ENCODE measurements around the gene GPBP1L1. TPM values are rescaled to one million over a fixed set of nuclear protein-coding genes. Genes with fewer than 3 reads are reported as not detected.

Gene GPBP1L1
- total RNA-seq, 1 donor from 2014 or later: 262 TPM

DNA sequence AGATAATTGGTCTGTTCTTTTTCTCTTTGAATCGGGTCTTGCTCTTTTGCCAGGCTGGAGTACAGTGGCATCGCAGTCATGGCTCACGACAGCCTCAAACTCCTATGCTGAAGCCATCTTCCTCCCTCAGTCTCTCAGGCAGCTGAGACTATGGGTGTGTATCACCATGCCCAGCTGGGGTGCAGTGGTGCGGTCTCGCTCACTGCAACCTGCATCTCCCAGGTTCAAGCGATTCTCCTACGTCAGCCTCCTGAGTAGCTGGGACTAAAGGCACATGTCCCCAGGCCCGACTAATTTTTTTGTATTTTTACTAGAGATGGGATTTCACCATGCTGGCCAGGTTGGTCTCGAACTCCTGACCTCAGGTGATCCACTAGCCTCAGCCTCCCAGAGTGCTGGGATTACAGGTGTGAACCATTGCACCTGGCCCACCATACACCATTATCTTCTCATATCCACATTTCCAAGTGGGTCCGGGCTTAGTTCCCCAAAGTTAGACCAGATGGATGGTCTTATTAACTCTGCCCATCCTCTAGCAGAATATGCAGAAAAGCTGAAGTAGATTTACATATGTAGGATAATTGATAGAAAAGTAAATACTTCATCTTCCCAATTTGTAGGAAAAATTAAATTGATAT, 75.6 kb downstream of the GPBP1L1 start:
- Histone ChIP-seq H3K9ac (no peak overlapping the region), H4K20me1 (ENCODE audit: low read depth) (peaks cover 85% of the 10 kb centered on the region), H3F3A (ENCODE audit: low read depth) (peaks cover 84% of the 10 kb centered on the region), H3K27ac (peak overlapping the region; percentile 0), H3K36me3 (peaks cover 51% of the 10 kb centered on the region), H3K27me3 (no peaks in the 10 kb centered on the region), H3K9me3 (ENCODE audit: low read depth) (no peaks in the 10 kb centered on the region), H3K79me2 (ENCODE audit: low read depth) (peaks cover 86% of the 10 kb centered on the region), H3K4me2 (no peak overlapping the region), H3K4me1 (no peaks in the 10 kb centered on the region), H3K4me3 (no peak overlapping the region), H2AFZ (replicated peaks) (no peak overlapping the region)
- no peak overlapping the region for H3K27ac Mint-ChIP-seq
- H3K27me3 Mint-ChIP-seq (ENCODE audit: insufficient read depth, low read depth): peaks cover 3% of the 10 kb centered on the region
- H3K36me3 Mint-ChIP-seq: peaks cover 62% of the 10 kb centered on the region
- H3K4me3 Mint-ChIP-seq: no peak overlapping the region
- no peak for DNase-seq (ENCODE audit: low spot score)
- H3K9me3 Mint-ChIP-seq: no peaks in the 10 kb centered on the region
- TF ChIP-seq EZH2 (IDR thresholded peaks at IDR 0.05) (no peak), EZH2phosphoT487 (IDR thresholded peaks at IDR 0.05) (no peak)
- TF ChIP-seq, protein P1, sequence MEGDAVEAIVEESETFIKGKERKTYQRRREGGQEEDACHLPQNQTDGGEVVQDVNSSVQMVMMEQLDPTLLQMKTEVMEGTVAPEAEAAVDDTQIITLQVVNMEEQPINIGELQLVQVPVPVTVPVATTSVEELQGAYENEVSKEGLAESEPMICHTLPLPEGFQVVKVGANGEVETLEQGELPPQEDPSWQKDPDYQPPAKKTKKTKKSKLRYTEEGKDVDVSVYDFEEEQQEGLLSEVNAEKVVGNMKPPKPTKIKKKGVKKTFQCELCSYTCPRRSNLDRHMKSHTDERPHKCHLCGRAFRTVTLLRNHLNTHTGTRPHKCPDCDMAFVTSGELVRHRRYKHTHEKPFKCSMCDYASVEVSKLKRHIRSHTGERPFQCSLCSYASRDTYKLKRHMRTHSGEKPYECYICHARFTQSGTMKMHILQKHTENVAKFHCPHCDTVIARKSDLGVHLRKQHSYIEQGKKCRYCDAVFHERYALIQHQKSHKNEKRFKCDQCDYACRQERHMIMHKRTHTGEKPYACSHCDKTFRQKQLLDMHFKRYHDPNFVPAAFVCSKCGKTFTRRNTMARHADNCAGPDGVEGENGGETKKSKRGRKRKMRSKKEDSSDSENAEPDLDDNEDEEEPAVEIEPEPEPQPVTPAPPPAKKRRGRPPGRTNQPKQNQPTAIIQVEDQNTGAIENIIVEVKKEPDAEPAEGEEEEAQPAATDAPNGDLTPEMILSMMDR (IDR thresholded peaks at IDR 0.05): no peak
- no peaks in the 10 kb centered on the region for H3K4me1 Mint-ChIP-seq

DNA sequence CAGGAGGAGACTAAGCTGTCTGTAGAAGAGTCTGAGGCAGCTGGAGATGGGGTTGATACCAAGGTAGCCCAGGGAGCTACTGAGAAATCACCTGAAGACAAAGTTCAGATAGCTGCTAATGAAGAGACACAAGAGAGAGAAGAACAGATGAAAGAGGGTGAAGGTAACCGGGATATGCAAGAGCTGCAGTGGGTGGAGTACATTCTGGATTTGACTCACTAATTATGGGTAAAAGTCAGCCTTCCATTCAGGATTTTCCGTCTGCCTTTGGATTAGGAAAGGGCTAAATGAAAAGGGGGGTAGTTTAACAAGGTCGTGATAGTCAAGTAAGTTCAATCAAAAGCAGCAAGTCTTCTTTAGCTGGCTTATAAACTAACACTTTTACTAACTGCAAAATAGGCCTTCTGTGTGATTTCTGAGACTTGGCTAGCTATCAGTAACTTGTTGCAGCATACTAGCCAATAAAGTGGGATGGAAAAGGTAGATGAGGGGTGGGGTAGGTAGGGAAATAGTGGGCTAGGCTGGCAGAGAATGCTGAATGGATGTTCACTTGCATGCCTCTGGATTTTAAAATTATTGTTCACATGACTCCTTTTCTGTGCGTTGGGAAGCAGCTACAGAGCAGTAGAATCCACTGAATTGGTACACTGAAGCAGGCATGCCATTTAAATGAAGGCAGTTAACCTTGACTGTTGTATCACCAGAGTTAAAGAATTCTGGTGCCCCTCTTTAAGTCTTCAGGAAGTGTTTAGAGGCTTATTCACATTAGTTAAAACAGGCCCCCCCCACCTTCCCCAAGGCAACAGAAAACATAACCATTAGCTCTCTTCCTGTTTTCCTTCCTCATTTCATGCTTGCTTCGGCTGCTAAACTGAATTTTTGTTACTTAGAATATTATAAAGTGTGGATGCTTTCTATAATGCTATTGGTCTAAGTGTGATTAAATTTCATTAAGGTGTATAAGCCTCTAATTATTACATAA, 77.9 kb downstream of the GPBP1L1 start:
- Histone ChIP-seq H3K9me3 (ENCODE audit: low read depth) (no peaks in the 10 kb centered on the region), H4K20me1 (ENCODE audit: low read depth) (peaks cover 90% of the 10 kb centered on the region), H3K79me2 (ENCODE audit: low read depth) (peaks cover 99% of the 10 kb centered on the region), H2AFZ (replicated peaks) (no peak overlapping the region), H3K36me3 (peaks cover 45% of the 10 kb centered on the region), H3K4me2 (no peak overlapping the region), H3K27ac (no peak overlapping the region), H3K27me3 (no peaks in the 10 kb centered on the region), H3K4me1 (no peaks in the 10 kb centered on the region), H3F3A (ENCODE audit: low read depth) (peaks cover 69% of the 10 kb centered on the region), H3K9ac (no peak overlapping the region), H3K4me3 (no peak overlapping the region)
- Mint-ChIP-seq H3K36me3 (peaks cover 55% of the 10 kb centered on the region), H3K9me3 (no peaks in the 10 kb centered on the region), H3K27me3 (ENCODE audit: insufficient read depth, low read depth) (no peaks in the 10 kb centered on the region), H3K4me1 (no peaks in the 10 kb centered on the region), H3K27ac (no peak overlapping the region), H3K4me3 (no peak overlapping the region)
- TF ChIP-seq EZH2phosphoT487 (IDR thresholded peaks at IDR 0.05) (no peak), EZH2 (IDR thresholded peaks at IDR 0.05) (no peak)
- TF ChIP-seq, protein P1 (IDR thresholded peaks at IDR 0.05): no peak
- no peak for DNase-seq (ENCODE audit: low spot score)

DNA sequence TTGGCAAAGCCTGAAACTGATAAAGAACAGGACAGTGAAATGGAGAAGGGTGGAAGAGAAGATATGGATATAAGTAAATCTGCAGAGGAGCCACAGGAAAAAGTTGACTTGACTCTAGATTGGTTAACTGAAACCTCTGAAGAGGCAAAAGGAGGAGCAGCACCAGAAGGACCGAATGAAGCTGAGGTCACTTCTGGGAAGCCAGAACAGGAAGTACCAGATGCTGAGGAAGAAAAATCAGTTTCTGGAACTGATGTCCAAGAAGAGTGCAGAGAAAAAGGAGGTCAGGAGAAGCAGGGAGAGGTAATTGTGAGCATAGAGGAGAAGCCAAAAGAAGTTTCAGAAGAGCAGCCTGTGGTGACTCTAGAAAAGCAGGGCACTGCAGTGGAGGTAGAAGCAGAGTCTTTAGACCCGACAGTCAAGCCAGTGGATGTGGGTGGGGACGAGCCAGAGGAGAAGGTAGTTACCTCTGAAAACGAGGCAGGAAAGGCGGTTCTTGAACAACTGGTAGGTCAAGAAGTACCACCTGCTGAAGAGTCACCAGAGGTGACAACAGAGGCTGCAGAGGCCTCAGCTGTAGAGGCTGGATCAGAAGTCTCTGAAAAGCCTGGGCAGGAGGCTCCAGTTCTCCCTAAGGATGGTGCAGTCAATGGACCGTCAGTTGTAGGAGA, 78.8 kb downstream of the GPBP1L1 start:
- Mint-ChIP-seq H3K4me1 (no peaks in the 10 kb centered on the region), H3K4me3 (no peak overlapping the region), H3K36me3 (peaks cover 51% of the 10 kb centered on the region), H3K9me3 (no peaks in the 10 kb centered on the region), H3K27ac (no peak overlapping the region), H3K27me3 (ENCODE audit: insufficient read depth, low read depth) (no peaks in the 10 kb centered on the region)
- peaks cover 38% of the 10 kb centered on the region for H3K36me3 ChIP-seq
- H3K9ac ChIP-seq: no peak overlapping the region
- H3K27me3 ChIP-seq: no peaks in the 10 kb centered on the region
- H3F3A ChIP-seq (ENCODE audit: low read depth): peaks cover 65% of the 10 kb centered on the region
- TF ChIP-seq EZH2 (IDR thresholded peaks at IDR 0.05) (no peak), EZH2phosphoT487 (IDR thresholded peaks at IDR 0.05) (no peak)
- TF ChIP-seq, protein P1 (IDR thresholded peaks at IDR 0.05): no peak
- no peaks in the 10 kb centered on the region for H3K4me1 ChIP-seq
- H3K79me2 ChIP-seq (ENCODE audit: low read depth): peaks cover 99% of the 10 kb centered on the region
- H4K20me1 ChIP-seq (ENCODE audit: low read depth): peaks cover 91% of the 10 kb centered on the region
- no peak overlapping the region for H3K4me2 ChIP-seq
- H2AFZ ChIP-seq (replicated peaks): no peak overlapping the region
- H3K9me3 ChIP-seq (ENCODE audit: low read depth): no peaks in the 10 kb centered on the region
- no peak for DNase-seq (ENCODE audit: low spot score)
- H3K27ac ChIP-seq: no peak overlapping the region
- H3K4me3 ChIP-seq: no peak overlapping the region

Measured in neural progenitor cell (in vitro differentiated cells).